NT2/D1 (cell line): ENCODE measurements around the gene TMCO4.

Experiments
- SUZ12 ChIP-seq: IDR thresholded peaks from 2 replicates; pipeline ENCODE4 v1.6.1; 2011; ENCODE audit not compliant: insufficient read length, insufficient read depth; ENCODE audit errors: extremely low read depth
- YY1 ChIP-seq: IDR thresholded peaks from 2 replicates; pipeline ENCODE4 v1.6.1; 2011; ENCODE audit not compliant: insufficient read length, insufficient read depth
- ZNF274 ChIP-seq: IDR thresholded peaks from 2 replicates; pipeline ENCODE4 v1.6.1; 2011; ENCODE audit warnings: mild to moderate bottlenecking, low read depth, low read length

DNA sequence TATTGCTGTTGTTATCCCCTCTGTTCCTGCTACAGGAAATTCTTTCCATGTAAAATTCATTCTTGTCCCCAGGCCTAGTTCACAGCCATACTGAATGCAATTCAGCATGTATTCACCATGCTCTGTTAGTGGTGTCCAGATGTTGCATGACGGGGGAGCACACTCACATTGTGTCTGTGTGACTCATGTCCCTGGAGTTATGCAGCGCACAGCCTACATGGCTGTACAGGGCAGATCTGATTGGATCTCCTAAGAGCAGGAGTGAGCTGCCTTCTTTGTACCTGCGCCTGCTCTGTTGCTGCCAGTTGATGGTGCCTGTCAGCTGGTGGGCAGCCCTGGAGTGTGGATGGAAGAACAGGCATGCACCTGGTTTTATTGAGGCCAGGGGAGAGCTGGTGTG is 117.5 kb downstream of the TMCO4 start:
- no peak for TF ChIP-seq YY1
- no peak for TF ChIP-seq SUZ12
- TF ChIP-seq ZNF274, result no peak
